ENCODE data around the gene ADCK1. TPM values are rescaled to one million over a fixed set of nuclear protein-coding genes. Genes with fewer than 3 reads are reported as not detected.
A peak's percentile ranks its signal among the peaks of the same experiment; 100 is the strongest.

Gene ADCK1
- total RNA-seq, 2 donors from 2014 or later, result 2.6 to 26.4 TPM

DNA sequence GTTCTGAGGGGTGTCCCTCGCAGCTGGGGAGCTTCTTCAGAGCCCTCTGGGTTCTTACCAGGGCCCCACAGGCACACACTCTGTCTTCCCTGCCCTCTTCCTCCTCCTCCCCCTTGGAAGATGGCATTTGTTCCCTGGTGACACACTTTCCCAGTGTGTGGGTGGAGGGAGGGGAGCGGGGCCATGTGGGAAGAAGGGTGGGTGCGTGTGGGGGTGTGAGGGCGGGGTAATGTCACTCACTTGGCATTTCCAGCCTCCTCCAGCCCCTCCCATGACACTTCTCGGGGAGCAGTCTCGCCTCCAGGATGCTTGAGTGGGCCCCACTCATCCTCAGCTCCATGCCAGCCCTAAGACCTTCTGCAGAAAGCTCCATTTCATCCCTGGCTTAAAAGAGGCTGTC, 61.3 kb downstream of the ADCK1 start:
- peaks cover 6% of the 10 kb centered on the region for H3K4me1 ChIP-seq
- 50 to 88% methylated on average over 2 to 6 of the region's 6 CpGs for WGBS, 2 donors
- DNase-seq (no peak), ATAC-seq (no peak)
- no peak overlapping the region for H3K4me3 ChIP-seq
- no peaks in the 10 kb centered on the region for H3K9me3 ChIP-seq
- H3K27ac ChIP-seq, result no peak overlapping the region
- H3K27me3 ChIP-seq, result no peaks in the 10 kb centered on the region
- no peaks in the 10 kb centered on the region for H3K36me3 ChIP-seq (replicated peaks in 1 of 2; ENCODE audit: insufficient read depth in 1 of 2, low read depth in 2 of 2)
- no peak for TF ChIP-seq POLR2A (IDR thresholded peaks at IDR 0.05)
- TF ChIP-seq, protein P1, sequence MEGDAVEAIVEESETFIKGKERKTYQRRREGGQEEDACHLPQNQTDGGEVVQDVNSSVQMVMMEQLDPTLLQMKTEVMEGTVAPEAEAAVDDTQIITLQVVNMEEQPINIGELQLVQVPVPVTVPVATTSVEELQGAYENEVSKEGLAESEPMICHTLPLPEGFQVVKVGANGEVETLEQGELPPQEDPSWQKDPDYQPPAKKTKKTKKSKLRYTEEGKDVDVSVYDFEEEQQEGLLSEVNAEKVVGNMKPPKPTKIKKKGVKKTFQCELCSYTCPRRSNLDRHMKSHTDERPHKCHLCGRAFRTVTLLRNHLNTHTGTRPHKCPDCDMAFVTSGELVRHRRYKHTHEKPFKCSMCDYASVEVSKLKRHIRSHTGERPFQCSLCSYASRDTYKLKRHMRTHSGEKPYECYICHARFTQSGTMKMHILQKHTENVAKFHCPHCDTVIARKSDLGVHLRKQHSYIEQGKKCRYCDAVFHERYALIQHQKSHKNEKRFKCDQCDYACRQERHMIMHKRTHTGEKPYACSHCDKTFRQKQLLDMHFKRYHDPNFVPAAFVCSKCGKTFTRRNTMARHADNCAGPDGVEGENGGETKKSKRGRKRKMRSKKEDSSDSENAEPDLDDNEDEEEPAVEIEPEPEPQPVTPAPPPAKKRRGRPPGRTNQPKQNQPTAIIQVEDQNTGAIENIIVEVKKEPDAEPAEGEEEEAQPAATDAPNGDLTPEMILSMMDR (IDR thresholded peaks at IDR 0.05), result no peak
- intact Hi-C loops (cut with DNase I), result loop anchor here (10.0 kb wide), 1 partner anchor 704 kb away; no protein-coding TSS in a partner anchor

DNA sequence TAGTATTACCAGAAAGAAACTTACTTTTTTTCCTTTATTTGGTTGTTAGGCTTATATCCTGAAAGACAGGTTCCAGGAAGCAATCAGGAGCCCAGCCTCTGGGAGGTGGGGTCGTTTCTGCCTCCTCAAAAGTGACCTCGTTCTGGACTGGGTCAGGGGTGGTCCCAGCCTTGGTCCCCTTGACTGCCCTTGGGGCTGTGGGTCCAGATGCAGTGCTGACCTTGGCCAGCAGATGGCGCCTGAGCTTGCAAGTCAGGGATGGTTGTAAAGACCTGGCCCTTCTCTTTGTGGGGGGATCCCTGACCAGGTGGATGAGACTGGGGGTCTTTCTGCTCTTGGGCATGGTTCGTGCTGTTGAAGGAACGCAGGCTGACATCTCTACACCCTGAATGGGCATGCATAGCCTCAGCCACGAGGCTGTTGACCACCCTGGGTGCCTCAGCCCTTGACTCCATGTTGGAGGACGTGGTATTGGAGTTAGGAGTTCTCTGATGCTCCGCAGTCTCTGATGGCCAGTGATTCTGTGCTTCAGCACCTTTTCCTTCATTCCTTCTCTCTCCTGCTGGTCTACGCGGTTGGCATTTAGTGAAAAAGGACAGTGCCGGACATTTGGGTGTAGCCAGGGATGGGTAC, 62.4 kb downstream of the ADCK1 start:
- Histone ChIP-seq H3K4me1 (peaks cover 6% of the 10 kb centered on the region), H3K36me3 (replicated peaks in 1 of 2; ENCODE audit: insufficient read depth in 1 of 2, low read depth in 2 of 2) (no peaks in the 10 kb centered on the region), H3K4me3 (no peak overlapping the region), H3K27ac (no peak overlapping the region), H3K27me3 (no peaks in the 10 kb centered on the region), H3K9me3 (no peaks in the 10 kb centered on the region)
- no peak for ATAC-seq
- 40 to 60% methylated on average over 2 to 11 of the region's 11 CpGs for WGBS, 2 donors
- DNase-seq, result peak; percentile 63 to 84 (median 72)
- TF ChIP-seq POLR2A (IDR thresholded peaks at IDR 0.05), result no peak
- TF ChIP-seq, protein P1 (IDR thresholded peaks at IDR 0.05), result peak; percentile 72 to 93 (median 85)
- intact Hi-C loops (cut with DNase I), result loop anchor here (10.0 kb wide), 1 partner anchor 703 kb away; no protein-coding TSS in a partner anchor

- WGBS, 2 donors, result 67 to 68% methylated on average over 6 of the region's 6 CpGs
- ATAC-seq (no peak), DNase-seq (no peak)
- H3K36me3 ChIP-seq (replicated peaks in 1 of 2; ENCODE audit: insufficient read depth in 1 of 2, low read depth in 2 of 2), result no peaks in the 10 kb centered on the region
- peaks cover 6% of the 10 kb centered on the region for H3K4me1 ChIP-seq
- H3K4me3 ChIP-seq, result no peak overlapping the region
- TF ChIP-seq, protein P1 (IDR thresholded peaks at IDR 0.05), result no peak
- TF ChIP-seq POLR2A (IDR thresholded peaks at IDR 0.05), result no peak
- no peaks in the 10 kb centered on the region for H3K27me3 ChIP-seq
- H3K27ac ChIP-seq, result no peak overlapping the region
- H3K9me3 ChIP-seq, result no peaks in the 10 kb centered on the region
- intact Hi-C loops (cut with DNase I), result loop anchor here (10.0 kb wide), 1 partner anchor 701 kb away; no protein-coding TSS in a partner anchor
Observed at GRCh38 chr14:77864085-77864484, 64.2 kb downstream of the ADCK1 start.

GRCh38 chr14:77864580-77864979, 64.7 kb downstream of the ADCK1 start:
- Histone ChIP-seq H3K27ac (no peak overlapping the region), H3K27me3 (no peaks in the 10 kb centered on the region), H3K9me3 (no peaks in the 10 kb centered on the region), H3K36me3 (replicated peaks in 1 of 2; ENCODE audit: insufficient read depth in 1 of 2, low read depth in 2 of 2) (no peaks in the 10 kb centered on the region), H3K4me3 (no peak overlapping the region), H3K4me1 (peaks cover 6% of the 10 kb centered on the region)
- ATAC-seq, result no peak
- TF ChIP-seq POLR2A (IDR thresholded peaks at IDR 0.05), result no peak
- TF ChIP-seq, protein P1 (IDR thresholded peaks at IDR 0.05), result no peak
- 87% methylated on average over 1 of the region's 1 CpG for WGBS, 2 donors
- intact Hi-C loops (cut with DNase I), result loop anchor here (10.0 kb wide), 1 partner anchor 700 kb away; no protein-coding TSS in a partner anchor
- DNase-seq, result no peak

DNA sequence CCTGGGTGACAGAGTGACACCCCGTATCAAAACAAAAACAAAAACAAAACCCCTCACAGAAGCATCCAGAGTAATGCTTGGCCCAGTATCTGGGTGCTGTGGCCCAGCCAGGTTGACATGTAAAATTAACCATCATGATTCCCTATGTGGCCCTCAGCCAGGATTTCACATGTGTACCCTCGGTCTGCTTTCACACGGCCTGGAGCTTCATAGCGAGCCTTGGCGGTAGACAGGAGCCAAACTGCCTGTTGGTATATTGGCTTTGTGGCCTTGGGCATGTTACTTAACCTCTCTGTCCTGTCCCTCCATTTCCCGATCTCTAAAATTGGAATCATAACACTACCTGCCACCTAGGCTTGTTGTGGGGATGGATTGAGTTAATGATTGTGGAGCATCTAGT, 65.5 kb downstream of the ADCK1 start:
- no peaks in the 10 kb centered on the region for H3K36me3 ChIP-seq (replicated peaks in 1 of 2; ENCODE audit: insufficient read depth in 1 of 2, low read depth in 2 of 2)
- TF ChIP-seq, protein P1 (IDR thresholded peaks at IDR 0.05), result no peak
- no peak for TF ChIP-seq POLR2A (IDR thresholded peaks at IDR 0.05)
- DNase-seq, result peak in 3 of 4 donors; percentile 20 to 54 (median 40)
- H3K4me3 ChIP-seq, result no peak overlapping the region
- no peaks in the 10 kb centered on the region for H3K9me3 ChIP-seq
- WGBS, 2 donors, result 53 to 59% methylated on average over 6 of the region's 6 CpGs
- intact Hi-C loops (cut with DNase I), result loop anchor here (10.0 kb wide), 1 partner anchor 699 kb away; no protein-coding TSS in a partner anchor
- ATAC-seq, result no peak
- H3K27ac ChIP-seq, result no peak overlapping the region
- peaks cover 6% of the 10 kb centered on the region for H3K4me1 ChIP-seq
- no peaks in the 10 kb centered on the region for H3K27me3 ChIP-seq
